ENCODE results near the gene RAMP3.
"Not testable (repeated sequence)": the region's sequence is repeated elsewhere in the genome, so short reads cannot be mapped to it uniquely, and the experiment has no call there.

Gene RAMP3

DNA sequence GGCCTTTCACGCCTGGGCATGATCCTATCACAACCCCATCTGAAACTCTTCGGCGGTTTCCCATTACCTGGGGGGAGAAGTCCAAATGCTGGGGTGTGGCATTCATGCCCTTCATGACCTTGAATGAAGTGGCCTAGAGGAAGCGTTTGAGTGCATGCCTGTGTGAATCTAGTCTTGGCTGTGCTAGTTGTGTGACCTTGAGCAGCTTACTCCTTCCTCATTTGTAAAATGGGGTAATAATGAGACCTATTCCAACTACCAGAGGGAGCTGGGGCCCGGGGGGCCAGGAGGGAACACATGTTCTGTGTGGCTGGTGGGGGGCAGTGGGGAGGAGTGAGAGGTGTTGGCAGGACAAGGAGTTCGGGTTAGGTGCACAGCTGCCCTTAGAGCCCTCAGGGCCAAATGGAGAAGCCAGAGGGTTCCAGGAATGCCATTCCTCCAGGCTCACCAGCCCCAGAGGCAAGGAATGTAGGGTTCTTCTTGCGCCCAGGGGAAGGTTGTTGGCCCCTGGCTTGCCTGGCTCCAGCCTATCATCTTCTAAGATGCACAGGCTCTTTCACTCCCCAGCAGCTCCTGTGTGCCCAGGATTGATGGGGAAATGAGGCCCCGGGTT is 24.8 kb upstream of the RAMP3 start:
- DNase-seq, result no peak

DNA sequence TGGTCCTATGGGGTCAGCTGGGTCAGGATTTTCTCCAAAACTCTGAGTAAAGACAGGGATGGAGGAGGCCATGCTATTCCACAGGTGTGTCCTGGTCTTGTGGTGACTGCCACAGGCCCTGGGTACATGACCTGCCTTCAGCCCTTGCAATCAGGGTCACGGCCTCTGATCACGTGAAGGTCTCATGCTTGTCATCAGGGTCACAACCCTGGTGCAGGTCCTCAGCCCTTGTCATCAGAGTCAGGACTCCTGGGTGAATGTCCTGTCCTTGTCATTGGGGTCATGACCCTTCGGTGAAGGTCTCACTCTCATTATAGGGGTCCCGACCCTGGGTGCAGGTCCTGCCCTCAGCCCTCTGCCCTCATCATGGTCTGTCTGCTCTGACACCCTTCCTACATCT is 24.2 kb upstream of the RAMP3 start:
- no peak for DNase-seq

DNA sequence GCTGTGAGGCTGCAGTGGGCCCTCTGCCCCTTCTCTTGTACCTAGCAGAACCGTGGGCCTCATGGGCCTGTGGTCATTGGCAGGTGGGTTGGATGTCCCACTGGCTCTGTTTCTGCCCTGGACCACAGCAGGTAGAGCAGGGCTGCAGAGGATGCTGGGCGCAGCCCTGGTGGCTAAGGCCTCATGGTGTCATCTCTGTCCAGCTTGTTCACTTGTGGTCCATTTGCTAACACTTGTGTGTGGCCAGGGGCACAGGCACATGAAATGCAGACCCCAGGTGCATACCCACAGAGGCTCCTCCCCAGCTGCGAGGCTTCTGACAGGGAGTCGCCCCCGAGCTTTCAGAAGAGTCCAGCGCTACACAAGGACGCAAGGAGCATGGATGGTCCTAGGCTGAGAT is 23.7 kb upstream of the RAMP3 start:
- DNase-seq, result no peak

DNA sequence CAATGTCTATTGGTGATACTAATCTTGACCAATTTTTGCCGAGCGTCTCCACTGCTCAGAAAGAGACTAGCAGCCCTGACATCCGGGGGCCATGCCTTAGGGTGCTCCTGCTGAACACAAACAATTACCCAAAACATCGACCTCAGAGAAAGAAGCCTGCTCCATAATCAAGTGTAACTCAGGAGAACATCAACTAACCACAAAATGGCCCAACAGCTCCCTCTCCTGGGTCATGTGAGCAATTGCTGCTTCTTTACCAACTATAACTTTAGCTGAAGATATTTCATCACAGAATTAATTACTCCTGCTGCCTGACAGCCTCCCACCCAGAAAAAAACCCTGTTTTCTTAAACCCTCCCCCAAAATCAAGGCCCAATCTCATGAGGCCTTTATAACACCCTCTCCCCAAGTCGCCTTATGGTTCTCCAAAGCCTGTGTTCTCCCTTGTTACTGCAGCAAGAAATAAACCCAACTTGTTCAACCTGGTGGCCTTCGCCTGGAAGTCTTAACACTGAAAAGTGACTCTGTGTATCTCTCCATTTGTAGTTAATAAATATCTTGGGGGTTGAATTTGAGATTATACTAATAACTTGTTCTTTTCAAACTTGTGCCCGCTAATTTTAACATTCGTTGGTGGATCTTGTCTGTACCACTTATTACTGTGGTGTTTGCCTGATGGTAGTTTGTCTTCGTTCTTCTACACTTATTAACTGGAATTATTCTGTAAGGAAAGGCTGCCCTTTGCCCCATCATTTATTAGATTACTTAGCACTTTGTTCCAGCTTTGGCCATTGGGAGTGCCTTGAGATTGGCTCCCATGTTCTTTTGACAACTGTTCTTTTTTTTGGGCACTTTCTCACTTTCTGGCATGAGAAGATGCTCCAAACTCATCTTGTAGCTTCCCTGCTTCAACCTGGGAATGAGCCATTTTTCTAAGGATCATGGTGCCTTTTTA is 21.2 kb upstream of the RAMP3 start:
- DNase-seq, result no peak

DNA sequence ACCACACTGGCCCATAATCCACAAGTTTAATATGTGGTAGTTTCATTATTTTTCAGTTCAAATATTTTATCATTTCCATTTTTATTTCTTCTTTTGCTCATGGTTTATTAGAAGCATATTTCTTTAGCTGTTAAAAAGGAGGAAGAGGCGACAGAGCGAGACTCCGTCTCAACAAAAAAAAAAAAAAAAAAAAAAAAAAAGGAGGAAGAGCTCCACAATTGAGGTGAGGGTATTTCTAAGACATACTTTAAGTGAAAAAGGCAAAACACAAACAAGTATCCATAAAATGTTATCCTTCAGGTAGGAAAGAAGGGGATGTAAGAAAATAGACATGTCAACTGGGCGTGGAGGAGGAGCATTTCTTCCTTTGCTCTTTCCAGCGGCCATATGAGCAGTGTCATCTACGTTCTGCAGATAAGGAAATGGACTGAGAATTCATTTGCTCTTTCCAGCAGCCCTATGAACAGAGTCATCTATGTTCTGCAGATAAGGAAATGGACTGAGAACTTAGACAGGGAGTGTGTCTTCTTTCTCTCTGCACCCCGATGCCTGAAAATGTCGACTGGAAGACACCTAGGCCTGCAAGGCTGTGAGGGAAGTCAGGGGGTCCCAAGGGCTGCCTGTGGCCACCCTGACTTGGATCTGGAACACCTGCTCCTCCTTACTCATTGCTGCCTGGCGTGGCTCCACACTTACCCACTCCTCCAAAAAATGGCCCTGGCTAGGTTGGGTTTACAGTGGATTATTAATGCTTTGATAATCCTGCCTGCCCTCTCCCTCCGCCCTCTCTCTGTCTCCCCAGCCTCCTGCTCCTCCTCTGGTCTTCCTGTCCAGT is 18.9 kb upstream of the RAMP3 start:
- no peak for DNase-seq

DNA sequence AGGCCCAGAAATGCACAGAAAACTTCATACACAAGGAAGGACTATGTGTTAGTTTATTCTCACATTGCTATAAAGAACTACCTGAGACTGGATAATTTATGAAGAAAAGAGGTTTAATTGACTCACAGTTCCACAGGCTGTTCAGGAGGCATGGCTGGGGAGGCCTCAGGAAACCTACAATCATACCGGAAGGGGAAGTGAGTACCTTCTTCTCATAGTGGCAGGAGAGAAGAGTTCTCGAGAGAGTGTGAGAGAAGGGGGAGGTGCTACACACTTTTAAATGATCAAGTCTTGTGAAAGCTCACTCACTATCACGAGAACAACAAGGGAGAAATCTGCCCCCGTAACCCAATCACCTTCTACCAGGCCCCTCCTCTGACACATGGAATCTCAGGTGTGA is 16.8 kb upstream of the RAMP3 start:
- DNase-seq, result no peak

DNA sequence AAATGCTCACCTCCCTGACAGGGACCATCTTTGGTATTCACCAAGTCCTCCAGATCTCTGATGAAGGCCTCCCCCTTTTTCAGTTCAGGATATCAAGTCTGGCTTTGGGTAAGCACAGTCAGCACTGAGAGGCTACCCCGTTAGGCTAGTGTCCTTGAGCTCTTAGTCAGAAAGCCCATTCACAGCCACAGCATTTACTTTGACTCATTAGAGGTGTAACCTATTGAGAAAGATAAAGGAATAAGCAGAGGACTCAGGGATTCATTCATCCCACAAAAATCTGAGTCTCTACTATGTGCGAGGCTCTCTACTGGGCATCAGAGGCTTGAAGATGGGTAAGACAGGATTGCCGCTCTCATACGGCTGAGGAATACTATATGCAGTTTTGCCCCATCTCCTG is 14.0 kb upstream of the RAMP3 start:
- DNase-seq, result no peak

DNA sequence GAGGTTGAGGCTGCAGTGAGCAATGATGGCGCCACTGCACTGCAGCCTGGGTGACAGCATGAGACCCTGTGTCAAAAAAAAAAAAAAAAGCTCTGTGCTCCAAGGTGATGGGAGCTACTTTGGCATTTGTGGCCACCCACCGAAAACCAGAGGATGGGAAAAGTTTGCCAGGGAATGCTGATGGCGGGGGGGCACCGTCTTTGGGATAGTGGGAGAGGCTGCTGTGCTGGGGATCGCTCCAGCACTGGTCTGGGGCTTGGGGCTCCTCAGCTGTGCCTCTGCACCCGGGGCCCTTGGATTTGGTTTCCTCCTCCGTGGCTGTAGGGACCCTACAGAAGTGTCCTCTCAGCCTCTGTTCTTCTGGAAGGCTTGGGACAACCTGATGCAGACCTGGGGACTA is 11.7 kb upstream of the RAMP3 start:
- DNase-seq, result no peak

DNA sequence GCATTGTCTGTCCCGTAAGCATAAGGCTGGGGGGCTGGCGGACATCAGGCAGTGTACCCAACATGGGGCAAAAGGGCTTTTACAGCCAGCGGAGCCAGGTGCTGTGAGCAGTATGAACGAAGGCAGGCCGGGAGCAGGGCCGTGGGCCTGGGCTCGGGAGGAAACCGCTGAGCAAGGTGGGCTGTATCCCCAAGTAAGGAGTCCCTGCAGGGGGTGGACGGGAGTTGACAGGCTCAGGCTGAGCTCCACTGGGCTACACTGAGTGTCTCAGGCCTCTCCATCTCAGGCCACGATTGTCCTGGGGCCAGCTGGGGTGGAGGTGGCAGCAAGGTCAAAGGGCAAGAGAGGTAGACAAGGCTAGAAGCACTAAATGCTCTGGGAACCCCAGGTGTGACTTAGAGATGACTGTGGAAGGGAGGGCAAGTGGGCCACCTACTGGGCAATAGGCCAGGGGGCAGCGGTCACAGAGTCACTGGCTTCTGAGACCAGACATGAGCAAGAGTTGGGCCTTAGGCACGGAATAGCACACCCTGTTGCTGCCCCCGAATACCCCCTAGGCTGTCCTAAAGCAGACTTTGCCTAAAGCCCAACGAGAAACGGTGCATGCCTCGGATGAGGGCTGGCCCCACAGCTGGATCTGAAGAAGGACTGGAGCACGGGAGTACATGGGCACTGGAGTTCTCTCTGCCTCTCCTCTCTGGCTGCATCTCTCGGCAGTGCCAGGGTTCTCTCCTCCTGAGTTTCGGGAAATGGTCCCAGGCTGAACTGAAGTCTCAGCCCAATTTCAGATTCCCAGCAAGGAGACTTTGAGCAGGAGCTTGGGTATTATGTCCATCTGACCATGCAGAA is 10.8 kb upstream of the RAMP3 start:
- no peak for DNase-seq

DNA sequence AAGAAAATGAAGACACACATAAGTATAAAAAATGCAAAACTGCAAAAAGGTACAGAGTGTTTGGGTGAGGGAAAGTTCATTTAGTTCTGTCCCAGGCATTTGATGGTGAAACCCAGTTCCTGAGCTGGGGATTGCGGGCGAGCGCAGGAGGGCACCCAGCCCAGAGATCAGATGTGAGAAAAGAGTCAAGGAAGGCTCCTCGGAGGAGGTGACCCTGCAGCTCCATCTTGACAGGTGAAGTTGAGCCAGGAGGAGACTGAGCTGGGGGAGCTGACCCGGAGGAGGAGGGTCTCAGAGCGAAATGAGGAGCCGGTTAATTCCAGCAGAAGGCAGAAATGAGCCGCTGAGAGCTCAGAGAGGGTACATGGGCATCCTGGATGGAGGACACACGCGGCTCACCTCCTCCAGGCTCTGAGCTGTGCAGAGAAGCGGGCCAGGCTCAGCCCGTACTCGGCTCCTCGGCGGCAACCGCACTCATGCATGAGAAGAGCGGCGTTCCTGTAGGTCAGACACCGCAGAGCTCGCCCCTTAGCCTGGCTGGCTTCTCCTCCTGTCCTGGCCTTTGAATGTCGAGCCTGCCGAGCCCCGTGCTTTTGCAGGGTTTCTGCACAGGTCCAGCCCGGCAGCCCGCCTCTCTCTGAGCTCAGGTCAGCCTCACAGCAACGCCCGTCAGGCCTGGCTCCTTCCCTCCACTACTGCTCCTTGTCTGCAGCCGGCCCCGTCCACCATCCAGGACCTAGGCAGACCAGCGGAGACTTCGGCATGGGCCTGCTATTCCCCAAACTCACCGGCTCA is 9.5 kb upstream of the RAMP3 start:
- DNase-seq, result no peak

DNA sequence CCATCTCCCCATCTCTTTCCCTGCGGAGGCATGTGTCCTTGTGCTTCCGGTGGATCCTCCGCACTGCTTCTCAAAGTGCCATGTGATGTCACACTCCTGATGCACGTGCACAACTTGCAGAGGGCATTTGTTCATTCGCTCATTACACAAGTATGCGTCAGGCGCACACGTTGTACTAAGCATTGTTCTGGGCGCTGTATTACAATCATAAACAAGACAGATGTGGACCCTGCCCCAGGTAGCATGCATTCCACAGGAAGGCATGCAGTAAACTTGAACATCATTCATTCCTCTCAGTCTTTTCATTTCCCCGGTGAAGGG is 9.0 kb upstream of the RAMP3 start:
- DNase-seq, result no peak

DNA sequence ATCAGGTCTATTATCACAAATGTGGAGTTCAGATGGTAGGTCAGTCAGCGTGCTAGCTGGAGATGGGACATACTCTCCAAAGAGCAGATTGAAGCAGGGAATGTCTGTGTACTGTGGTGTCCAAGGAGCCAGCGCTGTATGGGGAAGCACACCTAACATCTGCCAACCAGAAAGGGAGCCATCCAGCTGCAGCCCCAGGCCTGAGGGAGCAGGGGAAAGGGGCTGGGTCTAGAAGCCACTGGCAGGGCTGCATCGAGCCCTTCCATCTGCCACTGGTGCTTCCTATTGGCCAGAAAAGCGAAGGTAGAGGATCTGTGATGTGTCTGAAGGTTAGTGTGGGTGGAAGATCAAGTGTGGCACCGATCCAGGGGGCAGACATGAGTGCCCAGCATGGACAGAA is 8.0 kb upstream of the RAMP3 start:
- no peak for DNase-seq

DNA sequence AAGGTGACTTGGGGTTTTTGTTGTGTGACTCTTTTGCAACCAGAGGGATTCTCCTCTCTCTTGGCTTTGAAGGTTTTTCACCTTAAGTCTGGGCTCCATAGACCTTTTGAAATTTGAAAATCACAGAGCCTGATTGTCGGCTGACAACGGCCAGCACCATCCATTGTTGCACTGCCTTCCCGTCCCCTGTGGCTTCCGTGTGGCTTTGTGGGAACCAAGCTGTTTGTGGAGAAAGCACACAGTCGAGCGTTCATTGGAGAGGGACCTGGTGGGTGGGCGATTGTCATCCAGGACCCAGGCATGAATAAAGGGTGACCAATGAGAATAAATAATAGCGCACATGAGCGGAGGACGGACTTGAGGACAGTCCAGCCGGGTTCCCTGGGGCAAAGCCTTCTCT is 7.4 kb upstream of the RAMP3 start:
- no peak for DNase-seq

DNA sequence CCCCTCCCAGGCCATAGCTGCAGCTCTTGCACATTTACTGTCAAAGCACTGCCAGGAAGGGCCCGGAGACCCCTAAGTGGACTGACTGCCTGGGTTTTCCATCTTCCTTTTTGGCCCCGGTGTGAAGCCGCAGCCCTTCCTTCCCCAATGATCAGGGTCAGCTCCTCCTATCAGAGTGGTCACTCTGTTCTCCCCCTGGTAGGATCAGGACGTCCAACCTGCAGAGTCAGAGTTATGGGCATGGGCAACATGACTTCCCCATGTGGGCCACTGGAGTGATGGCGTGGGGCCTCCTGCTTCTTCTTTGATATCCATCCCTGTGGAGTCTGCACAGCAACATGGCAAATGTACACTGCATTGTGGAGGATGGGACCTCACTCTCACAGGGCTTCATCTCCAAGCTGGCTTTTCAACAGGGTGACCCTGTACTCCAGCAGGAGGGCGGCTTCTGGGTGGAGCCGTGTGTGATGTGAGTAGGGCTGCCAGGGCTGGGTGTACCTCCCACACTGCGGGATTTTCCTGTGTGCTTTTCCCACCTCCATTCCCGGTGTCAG is 6.4 kb upstream of the RAMP3 start:
- no peak for DNase-seq

DNA sequence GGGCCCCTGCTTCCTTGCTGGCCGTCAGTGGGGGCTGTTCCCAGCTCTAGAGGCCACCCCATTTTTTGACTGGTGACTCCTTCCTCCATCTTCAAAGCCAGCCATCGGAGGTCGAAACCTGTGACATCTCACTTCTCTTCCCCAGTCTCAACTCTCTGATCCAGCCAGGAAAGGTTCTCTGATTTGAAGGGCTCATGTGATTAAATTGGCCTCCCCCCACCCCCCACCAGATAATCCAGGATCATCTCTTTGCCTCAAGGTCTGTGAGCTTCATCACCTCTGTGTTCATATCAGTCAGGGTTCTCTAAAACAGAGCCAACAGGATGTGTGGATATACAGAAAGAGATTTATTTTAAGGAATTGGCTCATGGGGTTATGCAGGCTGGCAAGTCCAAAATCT is 5.6 kb upstream of the RAMP3 start:
- no peak for DNase-seq

DNA sequence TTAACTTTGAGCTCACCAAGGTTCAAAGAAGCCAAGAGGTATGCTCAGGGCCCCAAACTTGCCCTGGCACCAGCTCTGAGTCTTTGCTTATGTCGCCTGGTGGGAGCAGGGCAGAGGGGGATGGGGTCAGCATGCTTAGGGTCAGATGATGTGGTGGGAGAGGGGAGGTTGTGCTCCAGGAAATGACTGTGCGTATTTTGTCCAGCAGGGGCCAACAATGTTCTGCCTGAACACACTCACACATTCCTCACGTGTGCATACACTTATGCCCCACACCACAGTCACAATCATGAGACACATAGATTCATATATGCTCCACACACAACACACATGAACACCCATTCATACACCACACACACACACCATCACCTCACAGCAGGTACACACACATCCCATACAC is 4.4 kb upstream of the RAMP3 start:
- DNase-seq, result no peak

DNA sequence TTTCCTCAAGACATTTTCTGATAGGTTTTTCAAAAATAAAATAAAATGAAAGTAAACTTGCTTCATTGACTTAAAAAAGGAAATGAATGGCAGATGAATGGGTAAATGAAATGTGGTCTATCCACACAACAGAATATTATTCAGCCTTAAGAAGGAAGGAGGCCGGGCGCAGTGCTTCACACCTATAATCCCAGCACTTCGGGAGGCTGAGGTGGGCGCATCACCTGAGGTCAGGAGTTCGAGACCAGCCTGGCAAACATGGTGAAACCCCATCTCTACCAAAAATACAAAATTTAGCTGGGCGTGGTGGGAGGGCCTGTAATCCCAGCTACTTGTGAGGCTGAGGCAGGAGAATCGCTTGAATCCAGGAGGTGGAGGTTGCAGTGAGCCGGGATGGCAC is 3.7 kb upstream of the RAMP3 start:
- not testable (repeated sequence) for DNase-seq

DNA sequence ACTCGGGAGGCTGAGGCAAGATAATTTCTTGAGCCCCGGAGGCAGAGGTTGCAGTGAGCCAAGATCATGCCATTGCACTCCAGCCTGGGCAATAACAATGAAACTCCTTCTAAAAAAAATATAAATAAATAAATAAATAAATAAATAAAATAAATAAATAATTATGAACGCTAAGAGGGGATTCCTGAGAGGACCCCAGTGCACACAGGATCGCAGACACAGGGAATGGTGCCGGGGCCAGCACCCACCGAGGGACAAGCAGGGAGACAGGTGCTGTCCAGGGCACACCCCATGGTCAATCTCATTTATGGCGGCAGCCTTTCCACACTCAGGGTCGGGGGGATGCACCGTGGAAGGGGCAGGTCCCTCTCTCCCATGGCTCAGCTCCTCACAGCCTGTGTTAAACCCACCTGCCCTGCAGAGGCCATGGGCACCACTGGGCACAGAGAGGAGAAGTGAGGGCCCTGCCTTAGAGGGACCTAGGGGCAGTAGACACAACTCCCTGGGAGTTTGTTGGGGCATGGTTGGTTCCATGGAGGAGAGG is 2.2 kb upstream of the RAMP3 start:
- no peak for DNase-seq

DNA sequence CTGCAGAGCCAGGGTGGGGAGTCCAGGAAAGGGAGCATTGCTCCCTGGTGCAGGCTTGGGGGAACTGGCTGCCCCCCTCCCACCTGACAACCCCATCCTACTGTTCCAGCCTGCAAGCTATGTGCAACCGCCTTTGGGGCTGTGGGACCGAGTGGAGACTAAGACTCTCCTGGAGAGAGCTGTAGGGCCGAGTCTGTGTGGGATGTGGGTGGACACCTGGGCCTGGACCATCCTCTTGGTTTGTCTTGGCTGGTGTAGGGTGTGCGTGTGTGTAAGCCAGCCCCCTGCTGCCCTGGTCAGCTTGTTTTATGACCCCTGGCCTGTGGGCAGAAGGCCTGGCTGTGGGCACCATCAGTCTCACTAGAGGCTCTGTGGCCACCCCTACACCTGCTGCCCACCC is 1.6 kb upstream of the RAMP3 start:
- no peak for DNase-seq

DNA sequence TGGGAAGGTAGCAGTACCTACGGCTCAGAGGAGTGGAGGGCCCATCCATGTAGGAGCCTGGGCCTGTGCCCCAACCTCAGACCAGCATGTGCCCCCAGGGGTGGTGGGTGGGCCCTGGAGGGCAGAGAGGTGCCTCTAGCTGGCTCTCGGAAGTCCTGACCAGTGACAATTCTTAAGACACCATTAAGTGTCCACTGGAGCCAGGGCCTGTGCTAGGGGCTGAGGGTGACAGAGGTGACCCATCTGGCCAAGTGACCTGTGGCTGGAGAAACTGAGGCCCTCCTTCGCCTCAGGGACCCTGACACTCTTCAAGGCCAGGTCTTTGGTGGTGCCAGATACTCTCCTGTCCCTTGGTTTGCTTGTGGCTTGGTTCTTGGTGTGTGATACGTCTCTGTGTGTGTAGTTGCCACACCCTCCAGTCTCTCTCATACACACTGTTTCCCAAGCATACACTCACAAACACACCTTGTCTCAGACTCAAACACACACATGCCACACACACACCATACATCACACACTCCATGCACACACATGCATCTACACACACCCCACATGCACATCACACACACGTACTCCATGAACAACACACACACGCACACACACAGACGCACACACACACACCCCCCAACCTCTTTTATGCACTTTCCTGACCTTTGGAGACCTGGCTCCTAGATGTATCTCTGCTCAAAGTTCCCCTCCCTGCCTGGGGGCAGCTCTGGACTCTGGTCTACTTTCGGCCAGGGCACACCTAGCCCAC is 897 bp upstream of the RAMP3 start:
- no peak for DNase-seq

DNA sequence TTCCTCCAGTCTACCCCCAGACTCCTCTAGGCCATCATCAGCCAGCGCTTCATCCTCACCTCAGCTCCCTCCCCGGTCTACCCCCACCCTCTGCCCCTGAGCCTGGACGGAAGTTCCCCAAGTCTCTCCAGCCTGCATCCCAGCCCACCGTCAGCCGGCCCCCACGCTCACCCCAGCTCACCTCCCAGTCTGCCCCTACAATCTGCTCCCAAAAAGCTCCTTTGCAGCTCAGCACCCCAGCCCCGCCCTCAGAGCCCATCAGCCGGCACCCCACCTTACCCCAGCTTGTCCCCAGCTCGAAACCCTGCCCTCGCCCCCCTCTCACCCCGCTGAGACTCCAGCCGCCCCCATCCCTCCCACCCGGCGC is 322 bp upstream of the RAMP3 start:
- DNase-seq, result no peak

Measured in NCI-H2029 (cell line).